GM12878 (cell line): ENCODE results near the gene LSM14A. TPM values are rescaled to one million over a fixed set of nuclear protein-coding genes. Genes with fewer than 3 reads are reported as not detected.

Experiments used
- ATAC-seq: fragments of 200-7000 bp; cut with Tn5 transposase; 3 replicates; pipeline ENCODE4 v1.9.1; 2020; ENCODE audit warnings: mild to moderate bottlenecking, moderate library complexity
- BruUV-seq: library from RNA; stranded (reverse); fragments of 400-500 nt; replicated peaks from 2 replicates; lab custom pipeline; 2021; lab: Mats Ljungman, UMichigan
- CTCF ChIA-PET: fragments of 300-600 bp; sonication (Branson Sonifier 250); formaldehyde crosslinking; extraction: SDS; loops from one replicate; lab custom pipeline; 2021; ENCODE audit warnings: inconsistent platforms; lab: Yijun Ruan, JAX
- POLR2A ChIA-PET: fragments of 350-600 bp; formaldehyde crosslinking; extraction: SDS; loops from one replicate; lab custom pipeline; 2021; ENCODE audit warnings: inconsistent platforms; lab: Charles Lee
- RAD21 ChIA-PET: fragments of 300-600 bp; sonication (Branson Sonifier 250); formaldehyde crosslinking; loops from one replicate; lab custom pipeline; 2023; ENCODE audit warnings: antibody characterized with exemption; ENCODE audit not compliant: unreplicated experiment; lab: Charles Lee
- SMC1A ChIA-PET: fragments of 300-600 bp; sonication (Branson Sonifier 250); formaldehyde crosslinking; loops from one replicate; lab custom pipeline; 2023; ENCODE audit not compliant: unreplicated experiment, uncharacterized antibody; lab: Charles Lee
- DNase-seq: peaks from one replicate; pipeline ENCODE4 v3.0.0-alpha.2; 2011; ENCODE audit warnings: low read depth, low spot score
- FAIRE-seq: peaks from 3 replicates; lab custom pipeline; 2011; peaks lifted over from hg19 to GRCh38; lab: Jason Lieb, UNC
- H2AFZ ChIP-seq: 2 replicates; pipeline ENCODE4 v1.6.0; 2011; ENCODE audit warnings: low read depth, low read length, control low read depth; ENCODE audit not compliant: control insufficient read depth
- H3K27ac ChIP-seq: 2 replicates; pipeline ENCODE4 v1.5.1; 2011; ENCODE audit warnings: control low read depth; ENCODE audit not compliant: control insufficient read depth, insufficient read depth
- H3K27me3 ChIP-seq, 2 experiments: replicated peaks in 1 of 2; 2 replicates each; pipeline versions ENCODE4 v1.6.0 to v1.6.1; 2011; ENCODE audit warnings: low read length in 1 of 2; ENCODE audit not compliant: control insufficient read depth in 2 of 2, insufficient read depth in 2 of 2
- H3K36me3 ChIP-seq, 2 experiments: 2 replicates each; pipeline ENCODE4 v1.5.1; 2011; ENCODE audit warnings: low read length in 1 of 2; ENCODE audit not compliant: control insufficient read depth in 2 of 2, insufficient read depth in 2 of 2
- H3K4me1 ChIP-seq: 2 replicates; pipeline ENCODE4 v1.6.1; 2011; ENCODE audit warnings: mild to moderate bottlenecking, low read length, moderate library complexity, mixed read lengths; ENCODE audit not compliant: control insufficient read depth, insufficient read depth
- H3K4me2 ChIP-seq: 2 replicates; pipeline ENCODE4 v1.6.0; 2011; ENCODE audit warnings: control low read depth; ENCODE audit not compliant: control insufficient read depth, insufficient read depth
- H3K4me3 ChIP-seq: fragments of 200-600 bp; sonication (generic); 2 replicates; pipeline ENCODE4 v1.5.1; 2016
- H3K79me2 ChIP-seq: 2 replicates; pipeline ENCODE4 v1.6.0; 2011; ENCODE audit warnings: low read length; ENCODE audit not compliant: control insufficient read depth, insufficient read depth
- H3K9ac ChIP-seq: 2 replicates; pipeline ENCODE4 v1.8.0; 2011; ENCODE audit warnings: low read length, control low read depth, mixed read lengths; ENCODE audit not compliant: control insufficient read depth, insufficient read depth
- H3K9me3 ChIP-seq: replicated peaks from 3 replicates; pipeline ENCODE4 v1.5.1; 2011; ENCODE audit warnings: mild to moderate bottlenecking, low read length; ENCODE audit not compliant: control insufficient read depth, insufficient read depth
- H4K20me1 ChIP-seq: 2 replicates; pipeline ENCODE4 v1.6.0; 2011; ENCODE audit not compliant: control insufficient read depth, insufficient read depth
- CTCF ChIP-seq, 3 experiments: IDR thresholded peaks in 2 of 3; conservative IDR thresholded peaks in 1 of 3; 2 replicates each; pipeline ENCODE4 v1.5.1; 2011; ENCODE audit warnings: low read depth in 3 of 3, low read length in 3 of 3, mild to moderate bottlenecking in 3 of 3, control low read depth in 2 of 3, moderate library complexity in 2 of 3, inconsistent platforms in 1 of 3, mixed read lengths in 1 of 3; ENCODE audit not compliant: control insufficient read depth in 2 of 3, insufficient read depth in 1 of 3; ENCODE audit errors: extremely low read depth in 1 of 3
- KDM1A ChIP-seq: fragments of 200-600 bp; sonication (generic); IDR thresholded peaks from 2 replicates; pipeline ENCODE4 v1.6.1; 2016; ENCODE audit warnings: borderline replicate concordance
- POU2F2 ChIP-seq: IDR thresholded peaks from 3 replicates; pipeline ENCODE4 v1.6.1; 2011; ENCODE audit warnings: low read depth, mild to moderate bottlenecking, low read length, borderline replicate concordance
- RAD21 ChIP-seq: IDR thresholded peaks from 2 replicates; pipeline ENCODE4 v1.6.1; 2011; ENCODE audit warnings: mild to moderate bottlenecking, low read depth, low read length, moderate library complexity; ENCODE audit not compliant: insufficient read depth
- SMC3 ChIP-seq: IDR thresholded peaks from 2 replicates; pipeline ENCODE4 v1.6.1; 2011; ENCODE audit warnings: low read length, improper control_type of control experiment, borderline replicate concordance
- USF1 ChIP-seq: IDR thresholded peaks from 2 replicates; pipeline ENCODE4 v1.6.1; 2011; ENCODE audit warnings: borderline replicate concordance, low read depth, mild to moderate bottlenecking, moderate library complexity, mixed read lengths, low read length; ENCODE audit not compliant: insufficient read depth; ENCODE audit errors: extremely low read length
- YY1 ChIP-seq: IDR thresholded peaks from 2 replicates; pipeline ENCODE4 v1.6.1; 2011; ENCODE audit warnings: low read depth, mild to moderate bottlenecking, low read length
- WGBS: methylation state at CpG from one replicate; pipeline ENCODE4 v1.1.6; 2016; ENCODE audit warnings: low lambda C conversion rate; ENCODE audit not compliant: insufficient replicate concordance, insufficient coverage; ENCODE audit errors: missing lambda C conversion rate; 5-methylcytosine and 5-hydroxymethylcytosine counted together
- in situ Hi-C: fragments of 300-500 bp; cut with MboI; formaldehyde crosslinking; loops from 9 replicates; pipeline ENCODE4 v1.14.3; 2018; ENCODE audit warnings: mixed read lengths
- intact Hi-C: fragments of 100-400 bp; cut with micrococcal nuclease; formaldehyde crosslinking; loops from one replicate; pipeline ENCODE4 v1.14.2; 2022; ENCODE audit not compliant: unreplicated experiment
- polyA plus RNA-seq, 11 experiments: library from polyadenylated mRNA; depleted of rRNA in 4 of 11; unstranded in 6 of 11; stranded (reverse) in 5 of 11; fragments of >200 nt; fragmentation: Nextera tagmentation in 4 of 11; fragmentation: Illumina TruSeq in 1 of 11; extraction: Ambion mirVana in 4 of 11; extraction: Trizol in 1 of 11; gene quantifications; 1 replicate in 1 of 11; 2 replicates in 10 of 11; pipeline versions ENCODE4 v1.2.1 to v1.2.3, GENCODE V29; 2011 to 2016; ENCODE audit warnings: inconsistent platforms in 2 of 11, missing spikeins in 2 of 11, low read depth in 1 of 11
- total RNA-seq, 4 experiments: library from RNA; depleted of rRNA in 3 of 4; stranded (reverse); fragments of >200 nt in 3 of 4; fragmentation: Illumina TruSeq in 1 of 4; extraction: Trizol in 1 of 4; gene quantifications; 2 replicates each; pipeline versions ENCODE4 v1.2.1 to v1.2.3, GENCODE V29; 2013 to 2021

The LSM14A gene
- total and polyA plus RNA-seq, 10 of the 15 experiments (the other 5 are each of a cell fraction or from before 2014, with no cell fraction given): 21.9 to 193 (median 89.4) TPM

DNA sequence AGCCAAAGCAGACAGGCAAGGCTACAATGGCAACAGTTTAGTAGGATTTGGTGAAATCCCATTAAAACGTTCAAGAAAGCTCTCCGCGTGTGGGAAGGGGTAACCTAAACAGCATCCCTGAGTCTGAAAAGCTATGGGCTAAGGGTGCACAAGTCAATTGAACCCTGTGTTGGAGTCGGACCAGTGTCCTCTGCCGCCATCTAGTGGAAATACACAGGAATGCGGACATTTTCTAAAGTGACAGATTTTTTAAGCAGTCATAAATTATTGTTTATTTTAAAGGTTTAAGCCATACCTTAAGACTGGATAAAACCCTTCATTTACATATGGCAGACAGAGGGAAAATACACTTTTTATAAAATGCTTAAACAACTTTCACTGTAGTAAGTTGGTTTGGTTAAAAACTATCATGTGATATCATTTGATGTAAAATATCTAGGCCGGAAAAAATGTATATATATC, 26.5 kb upstream of the LSM14A start:
- no peaks in the 10 kb centered on the region for H4K20me1 ChIP-seq
- POLR2A ChIA-PET: no interaction called here
- CTCF ChIA-PET: interaction anchor here (0.7 to 4.7 kb wide), 12 partner anchors 9 to 104 kb away, joined by 3 to 23 read pairs (median 4); no protein-coding TSS in a partner anchor
- no peaks in the 10 kb centered on the region for H3K9me3 ChIP-seq
- no peak overlapping the region for H2AFZ ChIP-seq
- H3K79me2 ChIP-seq: no peaks in the 10 kb centered on the region
- ATAC-seq: peak; percentile 82
- H3K27ac ChIP-seq: no peak overlapping the region
- RAD21 ChIA-PET: interaction anchor here (0.9 to 1.3 kb wide), 2 partner anchors 9 to 368 kb away, joined by 3 to 5 read pairs; no protein-coding TSS in a partner anchor
- SMC1A ChIA-PET: interaction anchor here (0.8 to 3.0 kb wide), 4 partner anchors 18 to 104 kb away, joined by 3 to 14 read pairs (median 4); no protein-coding TSS in a partner anchor
- DNase-seq: no peak
- peak; percentile 81 for FAIRE-seq
- H3K4me2 ChIP-seq: no peak overlapping the region
- TF ChIP-seq SMC3 (peak; percentile 70), USF1 (no peak), RAD21 (peak; percentile 85), KDM1A (no peak), CTCF (IDR thresholded peaks at IDR 0.05 in 2 of 3, conservative IDR thresholded peaks at IDR 0.05 in 1 of 3; ENCODE audit: control insufficient read depth in 2 of 3, extremely low read depth in 1 of 3, insufficient read depth in 1 of 3, low read depth in 3 of 3, low read length in 3 of 3) (peak; percentile 62 to 90 (median 83)), YY1 (peak; percentile 69), POU2F2 (no peak)
- intact Hi-C loops (loop anchor here (1.0 to 2.0 kb wide), 3 partner anchors 24 to 367 kb away; no protein-coding TSS in a partner anchor), in situ Hi-C loops (no loop called here)
- no peaks in the 10 kb centered on the region; a peak in 1 of 4 replicates for H3K27me3 ChIP-seq
- no peak overlapping the region for H3K4me3 ChIP-seq
- no peaks in the 10 kb centered on the region for H3K36me3 ChIP-seq
- 7% methylated on average over 7 of the region's 7 CpGs for WGBS
- H3K9ac ChIP-seq: no peak overlapping the region
- BruUV-seq: no TSS peak
- no peaks in the 10 kb centered on the region for H3K4me1 ChIP-seq
